Ramos (cell line): ENCODE data around the gene HNRNPUL1.
"Not testable (repeated sequence)": the region's sequence is repeated elsewhere in the genome, so short reads cannot be mapped to it uniquely, and the experiment has no call there.

ENCODE experiments used
- in situ Hi-C: fragments of 300-500 bp; cut with MboI; formaldehyde crosslinking; loops from one replicate; pipeline ENCODE4 v1.14.3; 2022; ENCODE audit warnings: low sequenced_read_pairs; ENCODE audit not compliant: unreplicated experiment

The HNRNPUL1 gene

GRCh38 chr19:41263850-41264580 is at the start of gene HNRNPUL1:
TSS of gene HNRNPUL1 (plus strand) at chr19:41264372. CDS start at chr19:41264504, 132 bp downstream.
- in situ Hi-C loops: no loop called here

GRCh38 chr19:41217741-41218140 is 46.4 kb upstream of the HNRNPUL1 start:
- in situ Hi-C loops: no loop called here

- in situ Hi-C loops: no loop called here
These were observed 45.9 kb upstream of the HNRNPUL1 start for GRCh38 chr19:41218249-41218614.

DNA sequence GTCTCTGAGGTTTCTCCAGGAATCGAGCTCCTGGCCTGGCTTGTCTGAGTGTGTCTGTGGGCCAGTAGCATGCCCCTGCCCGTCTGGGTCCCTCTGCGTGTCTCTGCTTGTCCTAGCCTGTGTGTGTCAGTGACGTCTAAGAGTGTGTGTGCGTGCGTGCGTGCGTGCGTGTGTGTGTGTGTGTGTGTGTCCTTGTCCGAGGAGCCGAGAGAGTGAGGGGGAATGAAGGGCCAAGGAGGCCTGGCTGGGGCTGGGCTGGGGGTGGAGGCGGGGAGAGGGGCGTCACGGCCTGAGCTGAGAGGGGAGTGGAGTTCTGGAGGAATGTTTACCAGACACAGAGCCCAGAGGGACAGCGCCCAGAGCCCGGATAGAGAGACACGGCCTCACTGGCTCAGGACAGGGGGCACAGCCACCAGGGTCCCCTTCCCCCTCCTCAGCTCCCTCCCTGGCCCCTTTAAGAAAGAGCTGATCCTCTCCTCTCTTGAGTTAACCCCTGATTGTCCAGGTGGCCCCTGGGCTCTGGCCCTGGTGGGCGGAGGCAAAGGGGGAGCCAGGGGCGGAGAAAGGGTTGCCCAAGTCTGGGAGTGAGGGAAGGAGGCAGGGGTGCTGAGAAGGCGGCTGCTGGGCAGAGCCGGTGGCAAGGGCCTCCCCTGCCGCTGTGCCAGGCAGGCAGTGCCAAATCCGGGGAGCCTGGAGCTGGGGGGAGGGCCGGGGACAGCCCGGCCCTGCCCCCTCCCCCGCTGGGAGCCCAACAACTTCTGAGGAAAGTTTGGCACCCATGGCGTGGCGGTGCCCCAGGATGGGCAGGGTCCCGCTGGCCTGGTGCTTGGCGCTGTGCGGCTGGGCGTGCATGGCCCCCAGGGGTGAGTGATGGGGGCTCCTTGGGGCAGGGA is 45.3 kb upstream of the HNRNPUL1 start, which contains the start of gene AXL:
TSS of gene AXL (plus strand) at position 609 of the 893 bp plus-strand sequence. CDS start at position 779, 170 bp downstream.
- in situ Hi-C loops: no loop called here

GRCh38 chr19:41219924-41220567 is 44.1 kb upstream of the HNRNPUL1 start:
- in situ Hi-C loops: no loop called here

DNA sequence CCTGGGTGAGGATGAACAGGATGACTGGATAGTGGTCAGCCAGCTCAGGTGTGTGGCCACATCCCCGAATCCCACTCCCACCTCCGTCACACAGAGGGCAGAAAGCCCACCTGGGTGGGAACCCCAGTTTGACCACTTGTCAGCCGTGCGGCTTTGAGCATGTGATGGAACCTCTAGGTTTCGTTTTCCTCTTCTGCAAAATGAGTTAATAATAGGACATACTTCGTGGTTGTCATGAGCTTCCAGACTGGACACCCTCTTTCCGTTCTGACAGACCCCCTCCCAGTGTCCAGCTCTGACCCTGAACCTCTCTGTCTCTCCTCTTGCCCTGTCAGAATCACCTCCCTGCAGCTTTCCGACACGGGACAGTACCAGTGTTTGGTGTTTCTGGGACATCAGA is 43.4 kb upstream of the HNRNPUL1 start:
- in situ Hi-C loops: no loop called here

DNA sequence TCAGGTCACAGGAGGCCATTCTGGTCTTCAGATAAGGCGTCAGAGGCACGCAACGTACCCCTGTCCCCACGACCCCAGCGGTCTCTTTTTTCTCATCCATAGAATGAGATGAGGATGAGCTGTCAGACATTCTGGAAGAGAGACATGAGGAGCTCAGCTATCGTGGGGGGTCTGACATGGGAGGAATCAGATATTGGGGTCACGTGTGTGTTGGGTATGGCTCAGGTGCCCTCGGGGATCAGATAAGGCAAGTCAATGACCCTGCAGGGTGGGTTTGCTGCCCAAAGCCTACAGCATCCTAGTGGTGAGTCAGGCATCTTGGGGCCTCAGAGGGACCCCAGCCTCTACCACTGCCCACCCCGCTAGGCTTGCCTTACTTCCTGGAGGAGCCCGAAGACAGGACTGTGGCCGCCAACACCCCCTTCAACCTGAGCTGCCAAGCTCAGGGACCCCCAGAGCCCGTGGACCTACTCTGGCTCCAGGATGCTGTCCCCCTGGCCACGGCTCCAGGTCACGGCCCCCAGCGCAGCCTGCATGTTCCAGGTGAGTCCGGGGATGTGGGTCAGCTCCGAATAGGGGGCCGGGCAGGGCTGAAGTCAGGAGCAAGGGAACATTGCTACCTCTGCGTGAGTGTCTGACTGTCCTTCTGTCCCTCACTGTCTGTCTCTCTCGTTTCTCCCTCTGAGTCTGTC is 42.5 kb upstream of the HNRNPUL1 start:
- in situ Hi-C loops: no loop called here

- in situ Hi-C loops: no loop called here
These were observed 41.9 kb upstream of the HNRNPUL1 start for GRCh38 chr19:41222240-41222639.

- in situ Hi-C loops: no loop called here
These were observed 40.5 kb upstream of the HNRNPUL1 start for GRCh38 chr19:41223431-41224234.

DNA sequence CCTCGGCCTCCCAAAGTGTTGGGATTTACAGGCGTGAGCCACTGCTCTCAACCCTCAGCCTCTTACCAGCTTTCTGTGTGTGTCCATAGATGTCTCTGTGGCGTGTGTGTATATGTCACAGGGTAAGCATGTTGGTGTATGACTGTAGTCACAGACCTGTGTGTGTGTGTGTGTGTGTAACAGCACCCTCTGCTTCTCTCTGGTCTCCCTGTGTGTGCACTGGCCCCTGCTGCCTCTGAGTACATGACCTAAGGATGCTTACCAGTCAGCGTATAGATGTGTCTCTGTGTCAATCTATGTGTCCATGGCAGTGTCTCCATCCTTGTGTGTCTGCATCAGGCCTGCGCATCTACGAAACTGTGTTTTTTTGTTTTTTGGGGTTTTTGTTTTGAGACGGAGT is 39.5 kb upstream of the HNRNPUL1 start:
- in situ Hi-C loops: no loop called here

GRCh38 chr19:41225238-41226052 is 38.7 kb upstream of the HNRNPUL1 start:
- in situ Hi-C loops: no loop called here

- in situ Hi-C loops: no loop called here
These were observed 37.9 kb upstream of the HNRNPUL1 start for GRCh38 chr19:41226053-41226873.

- in situ Hi-C loops: no loop called here
These were observed 37.2 kb upstream of the HNRNPUL1 start for GRCh38 chr19:41226874-41227390.

DNA sequence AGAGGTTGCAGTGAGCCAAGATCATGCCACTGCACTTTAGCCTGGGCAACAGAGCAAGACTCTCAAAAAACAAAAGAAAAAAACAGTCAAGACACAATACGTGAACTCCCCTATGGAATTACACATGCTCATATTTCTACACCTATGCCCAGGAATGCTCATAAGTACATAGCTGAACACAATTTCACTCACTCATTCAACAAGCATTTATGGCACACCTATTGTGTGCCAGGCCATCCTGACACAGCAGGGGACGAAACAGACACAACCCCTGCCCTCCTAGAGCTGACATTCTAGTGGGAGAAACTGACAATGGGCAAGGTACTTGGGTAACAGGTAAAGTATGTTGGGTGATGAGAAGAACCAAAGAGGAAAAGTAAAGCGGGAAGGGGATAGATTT is 35.7 kb upstream of the HNRNPUL1 start:
- in situ Hi-C loops: no loop called here

DNA sequence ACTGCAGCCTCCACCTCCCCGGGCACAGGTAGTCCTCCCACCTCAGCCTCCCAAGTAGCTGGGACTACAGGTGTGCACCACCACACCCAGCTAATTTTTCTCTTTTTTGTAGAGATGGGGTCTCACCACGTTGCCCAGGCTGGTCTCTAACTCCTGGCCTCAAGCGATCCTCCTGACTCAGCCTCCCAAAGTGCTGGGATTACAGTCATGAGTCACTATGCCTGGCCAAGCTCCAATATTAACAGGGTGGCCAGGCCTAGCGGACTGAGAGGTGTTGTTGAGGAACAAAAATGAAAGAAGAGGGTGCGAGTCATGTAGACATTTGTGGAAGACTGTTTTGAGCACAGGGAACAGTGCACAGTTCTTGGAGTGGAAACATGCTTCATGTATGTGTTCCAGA is 34.8 kb upstream of the HNRNPUL1 start:
- in situ Hi-C loops: not testable (repeated sequence)

GRCh38 chr19:41230067-41230857 is 33.9 kb upstream of the HNRNPUL1 start:
- in situ Hi-C loops: no loop called here

GRCh38 chr19:41232686-41233085 is 31.5 kb upstream of the HNRNPUL1 start:
- in situ Hi-C loops: no loop called here
